ENCODE data around the gene SSR4.

Gene SSR4

DNA sequence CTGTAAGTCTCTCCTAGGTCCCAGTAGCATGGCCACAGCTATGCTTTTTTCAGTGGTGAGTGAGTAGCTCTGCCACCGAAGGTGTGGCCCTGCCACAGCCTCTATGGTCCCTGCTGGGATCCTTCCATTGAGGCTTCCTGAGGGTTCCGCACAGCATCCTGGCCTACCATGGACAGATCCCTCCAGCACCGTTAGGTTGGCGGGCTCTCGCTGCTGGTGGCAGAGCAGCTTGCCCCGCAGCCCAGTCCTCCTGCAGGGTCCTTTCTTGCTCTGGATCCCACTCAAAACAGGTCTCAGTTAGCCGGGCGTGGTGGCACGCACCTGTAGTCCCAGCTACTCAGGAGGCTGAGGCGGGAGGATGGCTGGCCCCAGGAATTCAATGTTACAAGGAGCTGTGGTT, 38.3 kb downstream of the SSR4 start:
- DNase-seq: no peak

DNA sequence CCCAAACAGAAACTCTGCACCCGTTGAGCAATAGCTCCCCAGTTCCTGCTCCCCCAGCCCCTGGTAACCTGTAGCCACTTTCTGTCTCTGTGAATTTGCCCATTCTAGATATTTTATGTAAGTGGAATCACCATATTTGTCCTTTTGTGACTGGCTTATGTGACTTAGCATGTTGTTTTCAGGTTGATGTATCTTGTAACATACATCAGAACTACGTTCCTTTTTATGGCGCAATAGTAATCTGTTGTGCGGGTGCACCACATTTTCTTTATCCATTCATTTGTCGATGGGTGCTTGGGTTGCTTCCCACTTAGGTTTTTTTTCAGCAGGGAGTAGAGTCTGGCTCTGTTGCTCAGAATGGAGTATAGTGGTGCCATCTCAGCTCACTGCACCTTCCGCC, 42.5 kb downstream of the SSR4 start:
- DNase-seq: no peak

DNA sequence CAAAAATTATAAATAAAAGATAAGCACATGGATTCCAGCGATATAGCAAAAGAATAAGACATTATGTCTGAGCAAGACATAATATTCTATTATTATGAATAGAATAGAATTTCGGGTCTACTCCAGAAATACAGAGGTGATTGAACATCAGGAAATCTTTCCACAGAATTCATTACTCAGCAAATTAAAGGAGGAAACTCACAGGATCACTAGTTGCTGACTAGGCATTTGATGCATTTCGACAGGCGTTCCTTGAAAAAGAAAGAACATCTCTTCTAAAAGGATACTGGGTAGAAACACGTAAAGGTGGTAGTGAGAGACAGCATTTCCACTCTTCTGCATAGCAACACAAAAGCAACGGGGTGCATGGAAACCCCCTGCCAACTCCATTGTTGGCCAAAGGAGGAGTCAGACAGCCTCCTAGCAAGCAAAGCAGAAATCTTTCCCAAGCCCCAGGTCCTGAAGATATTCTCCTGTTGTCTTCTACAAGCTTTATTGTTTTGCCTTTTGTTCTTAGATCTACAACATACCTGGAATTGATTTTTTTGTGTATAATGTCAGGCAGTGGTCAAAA, 50.1 kb downstream of the SSR4 start:
- DNase-seq: no peak

DNA sequence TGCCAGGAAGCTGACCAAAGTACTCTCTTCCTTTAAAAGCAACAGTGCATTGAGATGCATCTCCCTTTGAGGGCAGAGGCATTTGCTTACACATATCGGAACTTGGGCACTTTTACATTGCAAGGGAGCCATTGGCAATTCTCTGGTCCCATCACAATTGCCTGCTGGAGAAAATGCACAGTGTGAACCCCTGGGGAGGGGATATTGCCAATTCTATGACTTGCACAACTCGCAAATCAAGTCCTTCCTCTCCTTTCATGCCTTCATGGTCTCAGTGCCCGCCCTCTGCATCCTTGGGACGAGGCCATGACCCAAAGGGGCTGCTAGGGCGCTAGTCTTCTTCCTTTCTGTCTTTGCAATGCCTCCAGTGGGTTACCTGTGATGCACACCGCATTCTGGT, 50.7 kb downstream of the SSR4 start:
- no peak for DNase-seq

DNA sequence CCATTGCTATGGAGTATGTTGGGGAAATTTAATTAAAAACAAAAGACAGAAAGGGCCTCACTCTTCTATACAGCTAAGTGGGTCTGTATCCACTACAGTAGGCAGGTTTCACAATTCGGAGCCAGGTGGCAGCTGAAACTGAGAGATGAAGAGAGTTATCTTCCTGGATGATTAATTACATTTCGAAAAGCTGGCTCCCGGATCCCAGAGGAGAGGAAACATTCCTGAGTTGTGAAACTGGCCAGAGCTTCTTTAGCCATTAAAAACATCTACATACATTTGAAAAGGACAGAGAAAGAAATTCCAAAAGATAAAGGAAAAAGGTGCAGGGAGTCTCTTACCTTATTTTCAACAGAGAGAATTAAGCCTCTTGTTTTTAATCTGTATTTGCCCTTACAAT, 51.4 kb downstream of the SSR4 start:
- DNase-seq: no peak

Measured in NCI-H345 (cell line).